Spleen (tissue), 7 donors: ENCODE results near the gene DHX57.

Experiments used
- CTCF ChIP-seq, 11 experiments: fragments of 200-600 bp in 7 of 11; fragments of 450-650 bp in 4 of 11; sonication (generic) in 4 of 11; IDR thresholded peaks in 8 of 11; conservative IDR thresholded peaks in 3 of 11; 1 replicate in 7 of 11; 2 replicates in 4 of 11; pipeline versions ENCODE4 v1.4.0 to v1.8.0; 2016 to 2021; ENCODE audit warnings: antibody characterized with exemption in 11 of 11, inconsistent platforms in 4 of 11, mild to moderate bottlenecking in 1 of 11
- POLR2A ChIP-seq, 3 donors: fragments of 450-650 bp; IDR thresholded peaks; one replicate each; pipeline ENCODE4 v1.5.1; 2017; ENCODE audit warnings: antibody characterized with exemption in 3 of 3, mild to moderate bottlenecking in 1 of 3
- POLR2AphosphoS5 ChIP-seq, 3 donors: sonication (generic); formaldehyde crosslinking; IDR thresholded peaks; one replicate each; pipeline ENCODE4 v1.5.1; 2017; ENCODE audit warnings: antibody characterized with exemption in 3 of 3
- donor health status: DM: no; HTN: no; CAD: no; lungs with moderate emphysema.
- donor health status: DM: no; HTN: no; CAD: no.
- donor health status: DM: no; HTN: no; CAD: no.

- TF ChIP-seq CTCF (IDR thresholded peaks at IDR 0.05 in 8 of 11, conservative IDR thresholded peaks at IDR 0.05 in 3 of 11) (no peak), POLR2A (IDR thresholded peaks at IDR 0.05) (no peak), POLR2AphosphoS5 (IDR thresholded peaks at IDR 0.05) (no peak)
These were observed 4.3 kb downstream of the DHX57 start for GRCh38 chr2:38871432-38871831.
